Upper lobe of left lung (tissue), 6 donors: ENCODE data around the gene RNF212B. TPM values are rescaled to one million over a fixed set of nuclear protein-coding genes. Genes with fewer than 3 reads are reported as not detected.
"Not testable (repeated sequence)": the region's sequence is repeated elsewhere in the genome, so short reads cannot be mapped to it uniquely, and the experiment has no call there.

ENCODE experiments used
- ATAC-seq, 2 donors: fragments of 200-7000 bp; cut with Tn5 transposase; one replicate each; pipeline ENCODE4 v1.9.1; 2022; ENCODE audit warnings: mild to moderate bottlenecking in 2 of 2, moderate library complexity in 2 of 2; ENCODE audit not compliant: low FRiP score in 2 of 2
- DNase-seq, 2 donors: peaks; one replicate each; pipeline ENCODE4 v3.0.0-alpha.2; 2019 to 2020
- H3K27ac ChIP-seq, 4 donors: fragments of 200-600 bp; sonication (generic); one replicate each; pipeline ENCODE4 v1.5.1; 2016 to 2019
- H3K27me3 ChIP-seq, 4 donors: fragments of 200-600 bp; sonication (generic); one replicate each; pipeline ENCODE4 v1.5.1; 2017 to 2019
- H3K36me3 ChIP-seq, 4 donors: fragments of 200-600 bp; sonication (generic); one replicate each; pipeline ENCODE4 v1.5.1; 2016 to 2019
- H3K4me1 ChIP-seq, 4 donors: fragments of 200-600 bp; sonication (generic); one replicate each; pipeline ENCODE4 v1.5.1; 2018 to 2019
- H3K4me3 ChIP-seq, 4 donors: fragments of 200-600 bp; sonication (generic); one replicate each; pipeline ENCODE4 v1.5.1; 2017 to 2019; ENCODE audit warnings: mild to moderate bottlenecking in 2 of 4, moderate library complexity in 1 of 4
- H3K9me3 ChIP-seq, 4 donors: fragments of 200-600 bp; sonication (generic); one replicate each; pipeline ENCODE4 v1.5.1; 2018 to 2019
- EP300 ChIP-seq, 4 donors: sonication (generic); formaldehyde crosslinking; IDR thresholded peaks; one replicate each; pipeline ENCODE4 v1.5.1; 2017; ENCODE audit warnings: antibody characterized with exemption in 4 of 4, control low read depth in 2 of 4
- POLR2A ChIP-seq, 4 donors: fragments of 450-650 bp; IDR thresholded peaks; one replicate each; pipeline ENCODE4 v1.5.1; 2016 to 2017; ENCODE audit warnings: antibody characterized with exemption in 4 of 4, mild to moderate bottlenecking in 2 of 4
- POLR2AphosphoS5 ChIP-seq, 2 donors: sonication (generic); formaldehyde crosslinking; IDR thresholded peaks; one replicate each; pipeline ENCODE4 v1.5.1; 2017; ENCODE audit warnings: antibody characterized with exemption in 2 of 2
- WGBS, 2 donors: methylation state at CpG; one replicate each; pipeline ENCODE4 v1.1.5; 2017 to 2018; 5-methylcytosine and 5-hydroxymethylcytosine counted together
- total RNA-seq, 6 donors: library from RNA; depleted of rRNA in 4 of 6; stranded (reverse); fragments of >200 nt in 4 of 6; gene quantifications; one replicate each; pipeline versions ENCODE4 v1.1.0 to v1.2.1, GENCODE V29; 2016 to 2021
- TF ChIP-seq, protein P1 (sequence below), 6 experiments: fragments of 450-650 bp in 4 of 6; fragments of 200-600 bp in 2 of 6; sonication (generic) in 2 of 6; IDR thresholded peaks; one replicate each; pipeline ENCODE4 v1.5.1; 2016 to 2019; ENCODE audit warnings: antibody characterized with exemption in 6 of 6
- donor health status: DM: no; HTN: no; CAD: no; lungs with moderate emphysema.
- donor health status: DM: no; HTN: yes; CAD: no; lungs with severe emphysema.

Gene RNF212B
- total RNA-seq, 6 donors from 2014 or later, result not detected

DNA sequence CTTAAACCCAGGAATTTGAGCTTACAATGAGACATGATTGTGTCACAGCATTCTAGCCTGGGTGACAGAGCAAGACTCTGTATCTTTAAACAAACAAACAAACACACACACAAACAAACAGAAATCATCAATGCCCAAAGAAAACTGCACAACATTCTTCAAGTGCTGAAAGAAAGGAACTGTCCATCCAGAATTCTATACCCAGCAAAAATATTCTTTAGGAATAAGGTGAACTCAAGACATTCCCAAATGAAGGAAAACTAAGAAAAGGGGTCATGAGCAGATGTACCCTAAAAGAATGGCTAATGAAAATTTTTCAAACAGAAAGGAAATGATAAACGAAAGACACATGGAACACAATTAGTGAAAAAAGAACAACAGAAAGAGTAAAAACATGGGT, 22.3 kb upstream of the RNF212B start:
- TF ChIP-seq POLR2AphosphoS5 (IDR thresholded peaks at IDR 0.05) (no peak), EP300 (IDR thresholded peaks at IDR 0.05) (no peak), POLR2A (IDR thresholded peaks at IDR 0.05) (no peak)
- TF ChIP-seq, protein P1, sequence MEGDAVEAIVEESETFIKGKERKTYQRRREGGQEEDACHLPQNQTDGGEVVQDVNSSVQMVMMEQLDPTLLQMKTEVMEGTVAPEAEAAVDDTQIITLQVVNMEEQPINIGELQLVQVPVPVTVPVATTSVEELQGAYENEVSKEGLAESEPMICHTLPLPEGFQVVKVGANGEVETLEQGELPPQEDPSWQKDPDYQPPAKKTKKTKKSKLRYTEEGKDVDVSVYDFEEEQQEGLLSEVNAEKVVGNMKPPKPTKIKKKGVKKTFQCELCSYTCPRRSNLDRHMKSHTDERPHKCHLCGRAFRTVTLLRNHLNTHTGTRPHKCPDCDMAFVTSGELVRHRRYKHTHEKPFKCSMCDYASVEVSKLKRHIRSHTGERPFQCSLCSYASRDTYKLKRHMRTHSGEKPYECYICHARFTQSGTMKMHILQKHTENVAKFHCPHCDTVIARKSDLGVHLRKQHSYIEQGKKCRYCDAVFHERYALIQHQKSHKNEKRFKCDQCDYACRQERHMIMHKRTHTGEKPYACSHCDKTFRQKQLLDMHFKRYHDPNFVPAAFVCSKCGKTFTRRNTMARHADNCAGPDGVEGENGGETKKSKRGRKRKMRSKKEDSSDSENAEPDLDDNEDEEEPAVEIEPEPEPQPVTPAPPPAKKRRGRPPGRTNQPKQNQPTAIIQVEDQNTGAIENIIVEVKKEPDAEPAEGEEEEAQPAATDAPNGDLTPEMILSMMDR (IDR thresholded peaks at IDR 0.05), result no peak
- H3K27ac ChIP-seq, result no peak overlapping the region

GRCh38 chr14:23217032-23218020, 20.4 kb upstream of the RNF212B start:
- TF ChIP-seq POLR2A (IDR thresholded peaks at IDR 0.05) (no peak), POLR2AphosphoS5 (IDR thresholded peaks at IDR 0.05) (no peak), EP300 (IDR thresholded peaks at IDR 0.05) (no peak)
- TF ChIP-seq, protein P1 (IDR thresholded peaks at IDR 0.05), result no peak
- no peak overlapping the region for H3K4me3 ChIP-seq
- no peak for ATAC-seq
- H3K27ac ChIP-seq, result no peak overlapping the region
- DNase-seq, result no peak
- WGBS, 2 donors, result 91 to 93% methylated on average over 6 of the region's 6 CpGs
- no peaks in the 10 kb centered on the region for H3K4me1 ChIP-seq
- no peaks in the 10 kb centered on the region for H3K36me3 ChIP-seq
- H3K27me3 ChIP-seq, result no peaks in the 10 kb centered on the region
- peaks cover 0 to 5% (median 0%) of the 10 kb centered on the region in 4 donors for H3K9me3 ChIP-seq

More for the DNA sequence above, 22.3 kb upstream of the RNF212B start:
- DNase-seq, result no peak
- H3K27me3 ChIP-seq, result no peaks in the 10 kb centered on the region
- peaks cover 0 to 5% (median 0%) of the 10 kb centered on the region in 4 donors for H3K9me3 ChIP-seq
- no peak for ATAC-seq
- WGBS, 2 donors, result 93 to 97% methylated on average over 1 of the region's 1 CpG
- no peaks in the 10 kb centered on the region for H3K4me1 ChIP-seq
- no peak overlapping the region for H3K4me3 ChIP-seq
- no peaks in the 10 kb centered on the region for H3K36me3 ChIP-seq

DNA sequence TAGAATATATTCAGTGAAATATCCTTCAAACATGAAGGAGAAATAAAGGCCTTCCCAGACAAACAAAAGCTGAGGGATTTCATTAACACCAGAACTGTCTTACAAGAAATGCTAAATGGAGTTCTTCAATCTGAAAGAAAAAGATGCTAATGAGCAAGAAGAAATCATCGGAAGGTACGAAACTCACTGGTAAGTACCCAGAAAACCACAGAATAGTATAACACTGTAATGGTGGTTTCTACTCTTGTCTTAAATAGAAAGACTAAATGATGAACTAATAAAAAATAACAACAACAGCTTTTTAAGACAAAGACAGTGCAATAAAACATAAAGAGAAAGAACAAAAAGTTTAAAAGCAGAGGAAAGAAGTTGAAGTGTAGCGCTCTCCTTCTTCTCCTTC, 18.7 kb upstream of the RNF212B start:
- H3K27me3 ChIP-seq, result no peaks in the 10 kb centered on the region
- 70 to 84% methylated on average over 3 of the region's 3 CpGs for WGBS, 2 donors
- H3K4me3 ChIP-seq, result no peak overlapping the region

DNA sequence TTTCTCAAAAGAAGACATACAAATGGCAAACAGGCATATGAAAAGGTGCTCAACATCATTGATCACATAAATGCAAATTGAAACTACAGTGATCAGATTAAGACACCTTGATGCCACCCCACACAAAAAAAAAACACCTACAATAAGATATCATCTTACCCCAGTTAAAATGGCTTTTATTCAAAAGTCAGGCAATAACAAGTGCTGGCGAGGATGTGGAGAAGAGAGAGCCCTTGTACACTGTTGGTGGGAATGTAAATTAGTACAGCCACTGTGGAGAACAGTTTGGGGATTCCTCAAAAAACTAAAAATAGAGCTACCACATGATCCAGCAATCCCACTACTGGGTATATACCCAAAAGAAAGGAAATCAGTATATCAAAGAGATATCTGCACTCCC, 12.8 kb upstream of the RNF212B start:
- H3K36me3 ChIP-seq, ATAC-seq: not testable (repeated sequence)
- 92 to 95% methylated on average over 1 of the region's 1 CpG for WGBS, 2 donors

More for the DNA sequence above, 18.7 kb upstream of the RNF212B start:
- Histone ChIP-seq H3K36me3 (no peaks in the 10 kb centered on the region), H3K4me1 (no peaks in the 10 kb centered on the region), H3K27ac (no peak overlapping the region), H3K9me3 (peaks cover 0 to 5% (median 0%) of the 10 kb centered on the region in 4 donors)
- ATAC-seq (no peak), DNase-seq (no peak)
- no peak for TF ChIP-seq POLR2AphosphoS5 (IDR thresholded peaks at IDR 0.05)

DNA sequence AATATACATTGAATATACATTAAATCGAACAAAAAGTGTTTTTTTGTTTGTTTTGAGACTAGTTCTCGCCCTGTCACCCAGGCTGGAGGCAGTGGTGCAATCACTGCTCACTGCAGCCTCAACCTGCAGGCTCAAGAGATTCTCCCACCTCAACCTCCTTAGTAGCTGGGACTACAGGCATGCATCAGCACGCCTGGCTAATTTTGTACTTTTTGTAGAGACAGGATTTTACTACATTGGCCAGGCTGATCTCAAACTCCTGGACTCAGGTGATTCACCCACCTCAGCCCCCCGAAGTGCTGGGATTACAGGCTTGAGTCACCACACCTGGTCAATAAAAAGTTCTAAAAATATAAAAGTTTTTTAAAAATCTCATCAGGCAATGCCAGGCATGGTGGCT, 10.2 kb upstream of the RNF212B start:
- DNase-seq (no peak), ATAC-seq (no peak)
- no peak overlapping the region for H3K27ac ChIP-seq
- H3K4me1 ChIP-seq, result no peaks in the 10 kb centered on the region
- no peak overlapping the region for H3K4me3 ChIP-seq
- 65 to 67% methylated on average over 4 of the region's 4 CpGs for WGBS, 2 donors
- H3K9me3 ChIP-seq, result no peaks in the 10 kb centered on the region
- no peaks in the 10 kb centered on the region for H3K36me3 ChIP-seq
- TF ChIP-seq, protein P1 (IDR thresholded peaks at IDR 0.05), result no peak
- TF ChIP-seq POLR2AphosphoS5 (IDR thresholded peaks at IDR 0.05), result no peak
- TF ChIP-seq POLR2A (IDR thresholded peaks at IDR 0.05), result no peak
- TF ChIP-seq EP300 (IDR thresholded peaks at IDR 0.05), result no peak
- no peaks in the 10 kb centered on the region for H3K27me3 ChIP-seq

More for the DNA sequence above, 12.8 kb upstream of the RNF212B start:
- not testable (repeated sequence) for DNase-seq, H3K27ac ChIP-seq, H3K4me1 ChIP-seq, H3K9me3 ChIP-seq, H3K4me3 ChIP-seq, H3K27me3 ChIP-seq
